Kidney epithelial cell (primary cell): ENCODE results near the gene C1S. TPM values are rescaled to one million over a fixed set of nuclear protein-coding genes. Genes with fewer than 3 reads are reported as not detected.
A peak's percentile ranks its signal among the peaks of the same experiment; 100 is the strongest.
"Not testable (repeated sequence)": the region's sequence is repeated elsewhere in the genome, so short reads cannot be mapped to it uniquely, and the experiment has no call there.

Experiments
- DNase-seq: peaks from one replicate; pipeline ENCODE4 v3.0.0-alpha.2; 2010; ENCODE audit warnings: low read depth
- H3K27me3 ChIP-seq: 2 replicates; pipeline ENCODE4 v1.6.0; 2011; ENCODE audit warnings: low read length; ENCODE audit not compliant: control insufficient read depth, insufficient read depth
- H3K36me3 ChIP-seq: 2 replicates; pipeline ENCODE4 v1.5.1; 2011; ENCODE audit warnings: low read length; ENCODE audit not compliant: control insufficient read depth, insufficient read depth
- H3K4me3 ChIP-seq: 2 replicates; pipeline ENCODE4 v1.5.1; 2011; ENCODE audit warnings: low read depth, mild to moderate bottlenecking, control low read depth, low read length
- CTCF ChIP-seq: IDR thresholded peaks from 2 replicates; pipeline ENCODE4 v1.5.1; 2011; ENCODE audit warnings: mild to moderate bottlenecking, moderate library complexity, low read length, control low read depth, inconsistent platforms; ENCODE audit not compliant: insufficient read depth, poor library complexity, severe bottlenecking
- total RNA-seq: library from RNA; depleted of rRNA; stranded (reverse); fragments of >200 nt; gene quantifications from 2 replicates; pipeline ENCODE4 v1.2.3, GENCODE V29; 2015

C1S gene
- total RNA-seq = 2.8 and 4.0 TPM in 2 replicates

GRCh38 chr12:7060353-7060954, at the start of gene C1S:
Gene C1S (plus strand): TSS chr12:7060718. CDS start chr12:7061913, 1,195 bp downstream.
- Histone ChIP-seq H3K36me3 (no peaks in the 10 kb centered on the region), H3K4me3 (no peak within 1 kb of the TSS), H3K27me3 (peaks cover 3% of the 10 kb centered on the region)
- peak; percentile 59 for DNase-seq
- TF ChIP-seq CTCF = peak; percentile 74

- H3K4me3 ChIP-seq, DNase-seq, H3K36me3 ChIP-seq, H3K27me3 ChIP-seq: not testable (repeated sequence)
Measured at GRCh38 chr12:7011398-7011797, 49.1 kb upstream of the C1S start.

GRCh38 chr12:7012024-7012607, 48.4 kb upstream of the C1S start:
- H3K4me3 ChIP-seq = no peak overlapping the region
- no peak for DNase-seq
- no peaks in the 10 kb centered on the region for H3K36me3 ChIP-seq
- H3K27me3 ChIP-seq = no peaks in the 10 kb centered on the region
- TF ChIP-seq CTCF = no peak

GRCh38 chr12:7013101-7013500, 47.4 kb upstream of the C1S start:
- Histone ChIP-seq H3K36me3 (no peaks in the 10 kb centered on the region), H3K27me3 (no peaks in the 10 kb centered on the region), H3K4me3 (no peak overlapping the region)
- TF ChIP-seq CTCF = no peak
- DNase-seq = no peak

- Histone ChIP-seq H3K4me3 (no peak overlapping the region), H3K27me3 (no peaks in the 10 kb centered on the region), H3K36me3 (no peaks in the 10 kb centered on the region)
- TF ChIP-seq CTCF = no peak
- DNase-seq = no peak
Measured at GRCh38 chr12:7015555-7016370, 44.8 kb upstream of the C1S start.

GRCh38 chr12:7016958-7017571, 43.5 kb upstream of the C1S start:
- no peak for DNase-seq
- Histone ChIP-seq H3K27me3 (no peaks in the 10 kb centered on the region), H3K4me3 (no peak overlapping the region), H3K36me3 (no peaks in the 10 kb centered on the region)
- TF ChIP-seq CTCF = no peak
